A673 (cell line): ENCODE measurements around the gene TBC1D16. TPM values are rescaled to one million over a fixed set of nuclear protein-coding genes. Genes with fewer than 3 reads are reported as not detected.

Experiments
- BruUV-seq: library from RNA; stranded (reverse); fragments of 400-500 nt; replicated peaks from 2 replicates; lab custom pipeline; 2021; lab: Mats Ljungman, UMichigan
- CTCF ChIA-PET: fragments of 300-600 bp; sonication (Branson Sonifier 250); formaldehyde crosslinking; loops from one replicate; lab custom pipeline; 2022; ENCODE audit warnings: antibody characterized with exemption; lab: Charles Lee
- POLR2A ChIA-PET: fragments of 300-600 bp; sonication (Branson Sonifier 250); formaldehyde crosslinking; loops from one replicate; lab custom pipeline; 2022; ENCODE audit warnings: antibody characterized with exemption; ENCODE audit not compliant: low non-redundant PET; lab: Charles Lee
- DNase-seq: peaks from one replicate; pipeline ENCODE4 v3.0.0-alpha.2; 2015; ENCODE audit warnings: low spot score
- H3K27ac ChIP-seq: fragments of 200-600 bp; sonication (generic); 2 replicates; pipeline ENCODE4 v1.5.1; 2016; ENCODE audit warnings: mixed run types, low read depth, mild to moderate bottlenecking, mixed read lengths, antibody characterized with exemption, low read length; ENCODE audit not compliant: poor library complexity, severe bottlenecking
- H3K27me3 ChIP-seq: fragments of 200-600 bp; sonication (generic); replicated peaks from 2 replicates; pipeline ENCODE4 v1.6.1; 2017; ENCODE audit warnings: mixed run types, low read depth, mild to moderate bottlenecking, mixed read lengths, antibody characterized with exemption, low read length; ENCODE audit not compliant: insufficient read depth, poor library complexity
- H3K36me3 ChIP-seq: fragments of 200-600 bp; sonication (generic); 2 replicates; pipeline ENCODE4 v1.6.1; 2016; ENCODE audit warnings: mixed run types, mild to moderate bottlenecking, mixed read lengths, antibody characterized with exemption, low read length; ENCODE audit not compliant: insufficient read depth, poor library complexity, severe bottlenecking
- H3K4me1 ChIP-seq: fragments of 200-600 bp; sonication (generic); 2 replicates; pipeline ENCODE4 v1.6.1; 2017; ENCODE audit warnings: mixed run types, mild to moderate bottlenecking, mixed read lengths, antibody characterized with exemption, low read length; ENCODE audit not compliant: insufficient read depth, poor library complexity, severe bottlenecking
- H3K4me3 ChIP-seq: fragments of 200-600 bp; sonication (generic); 2 replicates; pipeline ENCODE4 v1.5.1; 2016; ENCODE audit warnings: low read depth, mixed run types, mild to moderate bottlenecking, mixed read lengths, low read length; ENCODE audit not compliant: poor library complexity, severe bottlenecking
- H3K9me3 ChIP-seq: fragments of 200-600 bp; sonication (generic); 2 replicates; pipeline ENCODE4 v1.6.1; 2016; ENCODE audit warnings: mixed run types, low read depth, mild to moderate bottlenecking, mixed read lengths, antibody characterized with exemption, low read length; ENCODE audit not compliant: poor library complexity, severe bottlenecking
- CTCF ChIP-seq: fragments of 300-800, 200-600 bp; sonication (generic); conservative IDR thresholded peaks from 2 replicates; pipeline ENCODE4 v1.5.1; 2017; ENCODE audit warnings: low read depth, mild to moderate bottlenecking, antibody characterized with exemption, low read length, moderate library complexity, mixed read lengths
- EZH2 ChIP-seq: fragments of 200-600 bp; sonication (generic); IDR thresholded peaks from 2 replicates; pipeline ENCODE4 v1.6.1; 2017; ENCODE audit warnings: borderline replicate concordance, low read depth, mild to moderate bottlenecking, mixed read lengths, antibody characterized with exemption, low read length; ENCODE audit not compliant: poor library complexity, severe bottlenecking
- intact Hi-C: fragments of 100-400 bp; cut with micrococcal nuclease; formaldehyde crosslinking; loops from one replicate; pipeline ENCODE4 v1.10.0; 2022; ENCODE audit not compliant: unreplicated experiment
- total RNA-seq: library from RNA; stranded (reverse); gene quantifications from 2 replicates; pipeline ENCODE4 v1.2.3, GENCODE V29; 2021

TBC1D16 gene
- total RNA-seq, 1 experiment from 2014 or later, result 49.1 TPM

DNA sequence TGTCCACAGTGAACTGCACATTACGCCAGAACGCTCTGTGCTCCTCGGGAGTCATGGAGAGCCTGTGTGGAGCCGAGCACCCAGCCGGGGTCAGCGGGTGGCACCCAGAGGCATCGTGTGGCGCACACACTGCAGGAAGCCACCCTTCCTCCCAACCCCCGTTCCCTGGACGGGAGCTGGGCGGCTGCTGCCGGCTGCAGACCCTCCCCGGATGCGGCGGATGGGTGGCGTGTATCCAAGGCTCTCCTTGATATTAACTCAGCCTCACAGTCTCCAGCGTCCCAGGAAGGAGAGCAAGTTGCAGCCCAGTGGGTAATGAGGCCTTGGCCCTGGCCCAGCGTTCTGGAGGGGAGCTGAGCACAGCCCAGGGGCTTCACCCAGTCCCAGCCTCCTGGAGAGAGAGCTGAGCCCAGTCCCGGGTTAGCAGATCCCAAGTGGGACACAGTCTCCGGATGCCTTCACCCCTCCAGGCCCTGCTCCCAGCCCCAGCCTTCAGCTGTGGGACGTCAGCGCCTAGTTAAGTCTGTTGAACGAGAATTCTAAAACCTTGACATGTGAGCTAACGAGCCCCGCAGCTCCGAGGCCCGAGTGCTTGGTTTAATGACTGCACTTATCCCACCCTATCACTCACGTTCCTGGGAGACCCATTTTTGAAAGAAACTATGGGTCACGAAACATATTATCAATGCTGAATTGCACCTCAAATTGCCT lies 86.6 kb downstream of the TBC1D16 start:
- H3K36me3 ChIP-seq, result peaks cover 2% of the 10 kb centered on the region
- DNase-seq, result no peak
- ChIA-PET CTCF (no interaction called here), POLR2A (interaction anchor here (0.6 kb wide), 1 partner anchor 112 kb away, joined by 4 read pairs; no protein-coding TSS in a partner anchor)
- H3K4me1 ChIP-seq, result peaks cover 52% of the 10 kb centered on the region
- H3K27ac ChIP-seq, result peak overlapping the region; percentile 93
- H3K4me3 ChIP-seq, result no peak overlapping the region
- no TSS peak for BruUV-seq
- H3K27me3 ChIP-seq, result no peaks in the 10 kb centered on the region
- TF ChIP-seq CTCF (no peak), EZH2 (no peak)
- intact Hi-C loops, result no loop called here
- no peaks in the 10 kb centered on the region for H3K9me3 ChIP-seq

DNA sequence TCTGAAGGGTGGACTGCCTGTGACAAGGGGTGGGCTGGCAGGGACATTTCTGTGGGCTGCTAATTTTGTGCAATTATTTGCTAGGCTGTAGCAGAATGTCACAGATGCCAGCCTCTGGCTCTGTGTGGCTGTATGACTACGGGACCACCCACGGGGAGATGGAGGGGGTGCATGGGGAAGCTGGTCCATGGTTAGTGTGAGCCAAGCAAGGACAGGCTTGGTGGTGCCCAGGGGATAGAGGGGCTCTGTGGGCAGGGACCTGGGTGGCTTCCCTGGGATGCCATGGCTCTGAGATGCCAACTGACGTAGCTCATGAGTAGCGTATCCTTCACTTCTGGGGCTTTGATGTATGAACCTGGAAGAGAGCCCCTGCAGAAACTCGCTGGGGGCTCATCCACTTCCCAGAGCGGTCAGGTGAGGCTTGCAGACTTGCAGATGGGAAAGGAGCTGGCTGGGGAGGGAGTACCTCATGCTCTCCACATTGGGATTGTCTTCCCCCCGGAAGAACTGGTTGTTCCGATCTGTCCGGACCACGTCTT lies 87.2 kb downstream of the TBC1D16 start:
- POLR2A ChIA-PET, result no interaction called here
- no peak for TF ChIP-seq CTCF
- TF ChIP-seq EZH2, result no peak
- intact Hi-C loops, result no loop called here
- peaks cover 48% of the 10 kb centered on the region for H3K4me1 ChIP-seq
- CTCF ChIA-PET, result no interaction called here
- H3K27me3 ChIP-seq, result no peaks in the 10 kb centered on the region
- peak overlapping the region; percentile 93 for H3K27ac ChIP-seq
- no peaks in the 10 kb centered on the region for H3K9me3 ChIP-seq
- no TSS peak for BruUV-seq
- no peak for DNase-seq
- peaks cover 8% of the 10 kb centered on the region for H3K36me3 ChIP-seq
- no peak overlapping the region for H3K4me3 ChIP-seq

DNA sequence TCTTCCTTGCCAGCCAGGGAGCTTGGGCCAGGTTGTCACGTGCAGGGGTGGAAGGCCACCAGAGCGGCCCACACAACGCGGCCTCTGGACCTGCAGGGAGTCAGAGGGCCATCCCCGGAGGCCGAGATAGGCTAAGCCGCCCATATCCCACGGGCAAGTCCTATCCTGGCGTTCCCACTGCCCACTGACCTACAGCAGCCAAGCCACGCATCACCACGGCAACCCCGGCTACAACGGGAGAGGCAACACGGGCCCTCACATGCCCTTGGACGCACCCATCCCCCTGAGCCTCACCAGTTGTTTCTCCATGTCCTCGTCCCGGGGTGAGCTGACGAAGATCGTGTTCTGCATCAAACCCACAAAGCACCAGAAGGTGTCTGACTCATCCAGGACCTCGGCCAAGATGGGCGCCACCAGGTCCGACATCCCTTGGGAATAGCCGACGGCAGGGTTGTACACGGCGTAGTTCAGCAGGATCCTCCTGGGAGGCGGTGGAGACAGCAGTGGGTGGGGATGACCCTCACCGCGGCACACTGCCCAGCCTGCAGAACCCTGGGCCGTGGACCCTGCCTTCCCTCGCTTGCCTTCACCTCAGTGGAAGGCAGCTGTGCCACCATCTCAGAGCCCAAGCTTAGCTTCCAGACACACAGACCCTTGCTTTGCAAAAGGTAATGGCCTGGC lies 88.2 kb downstream of the TBC1D16 start:
- ChIA-PET CTCF (interaction anchor here (0.7 kb wide), 1 partner anchor 40 kb away, joined by 7 read pairs; no protein-coding TSS in a partner anchor), POLR2A (no interaction called here)
- no peak for DNase-seq
- peaks cover 8% of the 10 kb centered on the region for H3K36me3 ChIP-seq
- no peak overlapping the region for H3K4me3 ChIP-seq
- H3K9me3 ChIP-seq, result no peaks in the 10 kb centered on the region
- no peaks in the 10 kb centered on the region for H3K27me3 ChIP-seq
- intact Hi-C loops, result no loop called here
- no TSS peak for BruUV-seq
- peaks cover 41% of the 10 kb centered on the region for H3K4me1 ChIP-seq
- H3K27ac ChIP-seq, result no peak overlapping the region
- no peak for TF ChIP-seq CTCF
- no peak for TF ChIP-seq EZH2
